PC-3 (cell line): ENCODE results near the gene SCN4B.

Experiments
- CTCF ChIP-seq: fragments of 300-600 bp; sonication (generic); conservative IDR thresholded peaks from 2 replicates; pipeline ENCODE4 v1.5.1; 2017; ENCODE audit warnings: antibody characterized with exemption, low read depth, mild to moderate bottlenecking, low read length
- EZH2 ChIP-seq: fragments of 300-600 bp; sonication (generic); IDR thresholded peaks from one replicate; pipeline ENCODE4 v1.6.1; 2017; ENCODE audit warnings: antibody characterized with exemption, mild to moderate bottlenecking, low read length; ENCODE audit not compliant: unreplicated experiment

DNA sequence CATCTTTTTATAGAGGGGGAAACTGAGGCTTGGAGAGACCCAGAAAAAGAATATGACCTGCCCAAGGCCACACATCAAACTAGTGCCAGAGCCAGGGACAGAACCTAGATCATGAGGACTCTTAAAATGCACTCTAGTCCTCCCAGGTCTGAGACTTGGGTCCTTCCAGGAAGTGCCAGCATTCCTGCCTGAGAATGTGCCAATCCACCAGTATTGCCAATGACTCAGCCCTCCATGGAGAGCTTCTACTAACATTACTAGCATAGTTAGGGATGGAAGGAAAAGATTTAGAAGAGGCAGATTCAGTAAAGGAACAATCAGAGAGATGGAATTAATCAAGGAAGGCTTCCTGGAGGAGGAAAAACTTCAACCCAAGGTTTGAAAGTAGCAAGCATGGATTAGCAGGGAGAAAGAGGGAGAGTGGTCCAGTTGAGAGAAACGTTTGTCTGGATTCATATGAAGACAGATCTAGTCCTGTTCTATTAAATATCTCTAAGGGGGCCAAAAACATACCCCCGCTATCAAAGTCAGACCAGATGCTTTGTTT is 45.8 kb downstream of the SCN4B start:
- TF ChIP-seq CTCF, result no peak
- TF ChIP-seq EZH2, result no peak
